Right cardiac atrium (tissue), 5 donors: Measurements from ENCODE around the gene POLN. TPM values are rescaled to one million over a fixed set of nuclear protein-coding genes. Genes with fewer than 3 reads are reported as not detected.

Source experiments
- ATAC-seq, 2 donors: fragments of 200-7000 bp; cut with Tn5 transposase; one replicate each; pipeline versions ENCODE4 v1.8.0 to v1.9.1; 2020; ENCODE audit warnings: moderate library complexity in 2 of 2, mild to moderate bottlenecking in 1 of 2
- DNase-seq, 3 donors: peaks; one replicate each; pipeline ENCODE4 v3.0.0-alpha.2; 2020
- H3K27ac ChIP-seq: one replicate; pipeline ENCODE4 v1.5.1; 2013; ENCODE audit warnings: mild to moderate bottlenecking, low read length, control low read depth, moderate library complexity
- H3K27me3 ChIP-seq: one replicate; pipeline ENCODE4 v1.6.1; 2013; ENCODE audit not compliant: control insufficient read depth, insufficient read depth
- H3K4me1 ChIP-seq: one replicate; pipeline ENCODE4 v1.6.1; 2013; ENCODE audit warnings: low read length; ENCODE audit not compliant: control insufficient read depth, insufficient read depth
- H3K4me3 ChIP-seq: one replicate; pipeline ENCODE4 v1.5.1; 2013; ENCODE audit warnings: low read length, control low read depth
- H3K9me3 ChIP-seq: one replicate; pipeline ENCODE4 v1.6.1; 2013; ENCODE audit warnings: low read length; ENCODE audit not compliant: control insufficient read depth
- WGBS: extraction: QIAGEN DNeasy Blood & Tissue Kit; methylation state at CpG from one replicate; pipeline ENCODE4 v1.1.7; 2013; 5-methylcytosine and 5-hydroxymethylcytosine counted together
- intact Hi-C, 4 donors: fragments of 100-400 bp; cut with DNase I; formaldehyde crosslinking; loops; one replicate each; pipeline versions ENCODE4 v1.11.0 to v1.14.0; 2022 to 2023
- polyA plus RNA-seq: library from polyadenylated mRNA; stranded (reverse); fragments of 200-250 nt; gene quantifications from one replicate; pipeline ENCODE4 v1.2.3, GENCODE V29; 2013
- total RNA-seq, 4 donors: library from RNA; stranded (reverse); fragmentation: NEBNext Ultra II Directional; extraction: Animal tissue kit (Norgen Biotek cat#: 25700); gene quantifications; one replicate each; pipeline ENCODE4 v1.2.1, GENCODE V29; 2021
- donor health status: healthy with polysubstance abuse.
- donor health status: DM: no; HTN: yes; CAD: no.
- donor health status: DM: no; HTN: no; CAD: no.
- donor health status: DM: no; HTN: yes; CAD: no; lungs with severe emphysema.
- donor health status: DM: yes; HTN: yes; CAD: no.

POLN gene
- total and polyA plus RNA-seq, 5 donors: 1.5 to 5.9 (median 3.8) TPM

DNA sequence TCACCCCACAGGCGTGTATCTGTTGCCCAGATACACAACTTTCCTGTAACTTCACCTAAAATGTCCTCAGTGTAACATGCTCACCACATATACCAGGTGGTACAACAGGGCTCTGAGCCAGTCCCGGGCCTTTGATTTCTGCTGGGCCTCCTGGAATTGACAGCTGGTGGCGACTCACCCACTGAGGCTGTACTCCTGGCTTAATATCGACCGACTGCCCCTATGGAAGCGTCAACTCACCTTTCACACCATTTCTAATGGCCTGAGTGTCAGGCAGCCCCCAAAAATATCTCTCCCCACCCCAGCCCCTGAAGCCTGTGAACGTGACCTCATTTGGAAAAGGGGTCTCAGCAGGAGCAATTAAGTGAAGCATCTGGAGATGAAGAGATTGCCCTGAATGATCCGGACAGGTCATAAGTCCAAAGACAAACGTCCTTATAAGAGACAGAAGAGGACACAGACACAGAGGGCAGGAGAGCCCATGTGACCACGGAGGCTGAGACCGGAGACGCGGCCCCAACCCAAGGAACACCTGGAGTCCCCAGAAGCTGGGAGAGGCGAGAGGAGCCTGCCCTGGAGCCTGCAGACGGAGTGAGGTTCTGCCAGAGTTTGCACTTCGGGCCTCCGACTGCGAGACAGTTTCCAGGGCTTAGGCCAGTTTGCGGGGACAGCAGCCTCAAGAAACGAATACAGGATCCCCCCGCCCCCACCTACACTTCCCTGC lies 32.6 kb upstream of the POLN start:
- Histone ChIP-seq H3K27ac (no peak overlapping the region), H3K4me1 (no peaks in the 10 kb centered on the region), H3K4me3 (no peak overlapping the region), H3K9me3 (no peaks in the 10 kb centered on the region), H3K27me3 (no peaks in the 10 kb centered on the region)
- WGBS: 89% methylated on average over 21 of the region's 21 CpGs
- ATAC-seq: no peak
- peak in 1 of 3 donors; percentile 28 for DNase-seq
- intact Hi-C loops: no loop called here

DNA sequence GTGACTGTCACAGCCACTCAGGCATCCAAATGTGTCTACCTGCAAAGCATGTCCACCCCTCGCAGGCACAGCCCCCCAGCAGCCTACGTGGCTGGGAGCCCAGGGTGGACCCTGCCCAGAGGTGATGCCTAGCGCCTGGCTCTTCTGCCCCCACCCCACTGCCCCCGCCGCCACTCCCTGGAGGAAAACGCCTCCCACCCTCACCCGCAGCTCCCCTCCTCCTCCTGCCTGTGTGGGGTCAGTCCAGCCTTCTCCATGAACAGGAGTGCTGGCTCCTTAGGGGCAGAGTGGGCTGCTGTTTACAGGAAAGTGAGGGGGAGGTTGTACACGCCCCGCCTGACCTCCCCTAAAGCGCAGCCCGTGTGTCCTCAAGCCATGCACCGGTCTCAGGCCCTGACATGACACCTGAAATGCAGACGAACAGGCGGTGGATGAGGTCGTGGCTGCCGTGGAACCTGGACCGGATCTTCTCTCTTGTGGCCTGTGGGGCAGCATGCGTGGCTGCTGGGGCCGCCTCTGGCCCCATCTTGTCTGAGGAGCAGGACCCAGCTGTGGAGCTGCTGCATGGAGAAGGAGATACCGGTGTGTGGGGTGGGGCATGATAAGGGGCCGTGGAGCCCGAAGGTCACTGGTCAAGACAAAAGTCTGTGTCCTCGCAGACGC lies 31.9 kb upstream of the POLN start:
- DNase-seq: peak in 2 of 3 donors; percentile 10 to 32
- no peaks in the 10 kb centered on the region for H3K27me3 ChIP-seq
- no peaks in the 10 kb centered on the region for H3K4me1 ChIP-seq
- no peak overlapping the region for H3K4me3 ChIP-seq
- no peak overlapping the region for H3K27ac ChIP-seq
- WGBS: 80% methylated on average over 24 of the region's 24 CpGs
- intact Hi-C loops: no loop called here
- H3K9me3 ChIP-seq: no peaks in the 10 kb centered on the region
- ATAC-seq: no peak

GRCh38 chr4:2273221-2273620 lies 31.3 kb upstream of the POLN start:
- WGBS: 70% methylated on average over 15 of the region's 15 CpGs

GRCh38 chr4:2272828-2273120 lies 30.9 kb upstream of the POLN start:
- Histone ChIP-seq H3K4me1 (no peaks in the 10 kb centered on the region), H3K9me3 (no peaks in the 10 kb centered on the region), H3K27ac (no peak overlapping the region), H3K4me3 (no peak overlapping the region), H3K27me3 (no peaks in the 10 kb centered on the region)
- DNase-seq: peak in 1 of 3 donors; percentile 8
- ATAC-seq: no peak
- intact Hi-C loops: no loop called here
- 80% methylated on average over 6 of the region's 6 CpGs for WGBS

More at GRCh38 chr4:2273221-2273620, 31.3 kb upstream of the POLN start:
- Histone ChIP-seq H3K9me3 (no peaks in the 10 kb centered on the region), H3K27ac (no peak overlapping the region), H3K4me1 (no peaks in the 10 kb centered on the region), H3K27me3 (no peaks in the 10 kb centered on the region), H3K4me3 (no peak overlapping the region)
- no peak for ATAC-seq
- intact Hi-C loops: no loop called here
- DNase-seq: peak in 1 of 3 donors; percentile 39

DNA sequence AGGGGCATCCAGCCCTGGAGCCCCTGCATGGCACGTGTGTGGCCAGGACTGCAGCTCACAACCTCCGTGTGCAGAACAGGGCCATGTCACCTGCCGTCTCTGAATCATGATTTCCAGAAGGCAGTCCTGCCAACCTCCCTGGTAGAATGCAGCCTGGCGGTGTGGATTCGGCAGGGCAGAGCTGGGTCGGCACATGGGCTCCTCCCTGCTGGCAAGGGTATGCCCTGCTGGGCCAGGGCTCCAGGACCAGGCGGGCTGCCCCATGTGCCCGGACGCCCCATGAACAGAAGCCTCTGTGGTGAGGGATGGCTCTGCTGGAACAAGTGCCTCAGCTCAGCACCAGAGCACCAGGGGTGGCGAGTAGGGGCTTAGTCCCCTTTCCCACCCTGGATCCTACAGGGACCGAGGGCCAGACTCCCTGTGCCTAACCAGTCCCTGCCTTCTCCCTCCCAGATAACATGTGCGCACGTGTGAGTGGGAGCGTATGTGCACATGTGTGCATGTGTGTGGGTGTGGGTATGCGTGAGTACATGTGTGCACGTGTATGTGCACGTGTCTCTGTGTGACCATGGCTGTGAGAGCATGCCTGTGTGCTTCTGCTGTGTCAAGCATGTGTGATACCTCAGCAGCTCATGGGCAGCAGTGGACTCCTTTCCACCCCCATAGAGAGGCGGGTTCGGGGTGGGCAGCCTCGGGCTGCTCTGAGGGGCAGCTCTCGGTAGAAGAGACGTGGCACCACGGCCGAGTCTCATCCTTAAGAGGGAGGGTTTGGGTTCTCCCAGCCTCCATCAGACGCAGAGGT lies 30.3 kb upstream of the POLN start:
- 91% methylated on average over 25 of the region's 25 CpGs for WGBS
- H3K27ac ChIP-seq: no peak overlapping the region

DNA sequence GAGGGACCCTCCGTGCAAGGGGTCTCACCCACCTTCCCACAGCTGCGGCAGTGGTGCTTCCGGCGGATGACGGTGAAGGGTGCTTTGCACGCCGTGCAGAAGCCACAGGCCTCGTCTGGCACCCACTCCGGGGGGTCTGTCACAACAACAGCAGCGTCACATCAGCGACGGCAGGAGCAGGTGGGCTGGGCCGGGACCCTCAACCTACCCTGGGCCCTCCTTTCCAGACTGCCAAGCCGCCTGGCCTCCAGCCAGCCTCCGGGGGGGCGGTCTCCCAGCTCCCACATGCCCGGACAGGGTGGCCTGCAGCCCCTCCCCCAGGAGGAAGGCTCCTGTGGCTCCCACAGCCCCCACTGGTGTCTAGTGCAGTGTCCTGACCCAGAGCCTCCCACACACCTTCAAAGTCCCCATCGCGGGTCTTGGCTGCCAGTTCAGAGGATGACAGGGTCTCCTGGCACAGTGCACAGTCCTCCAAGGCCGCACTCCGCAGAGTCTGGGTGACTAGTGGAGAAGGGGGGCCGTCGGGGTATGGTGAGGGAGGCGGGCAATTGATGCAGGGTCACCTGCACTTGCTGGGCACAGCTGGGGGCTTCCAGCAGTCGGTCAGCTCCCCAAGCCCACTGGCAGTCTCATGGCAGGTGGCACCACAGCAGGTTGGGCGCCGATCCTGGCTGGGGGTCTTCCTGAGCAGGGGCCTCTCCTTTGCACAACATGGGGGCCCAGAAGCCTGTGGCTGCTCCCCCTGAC lies 29.5 kb upstream of the POLN start:
- H3K4me3 ChIP-seq: no peak overlapping the region
- WGBS: 81% methylated on average over 27 of the region's 27 CpGs

More for the DNA sequence above, 30.3 kb upstream of the POLN start:
- ATAC-seq: no peak
- H3K4me1 ChIP-seq: no peaks in the 10 kb centered on the region
- peak in 2 of 3 donors; percentile 6 to 42 for DNase-seq
- no peak overlapping the region for H3K4me3 ChIP-seq
- intact Hi-C loops: no loop called here
- no peaks in the 10 kb centered on the region for H3K27me3 ChIP-seq
- H3K9me3 ChIP-seq: no peaks in the 10 kb centered on the region

DNA sequence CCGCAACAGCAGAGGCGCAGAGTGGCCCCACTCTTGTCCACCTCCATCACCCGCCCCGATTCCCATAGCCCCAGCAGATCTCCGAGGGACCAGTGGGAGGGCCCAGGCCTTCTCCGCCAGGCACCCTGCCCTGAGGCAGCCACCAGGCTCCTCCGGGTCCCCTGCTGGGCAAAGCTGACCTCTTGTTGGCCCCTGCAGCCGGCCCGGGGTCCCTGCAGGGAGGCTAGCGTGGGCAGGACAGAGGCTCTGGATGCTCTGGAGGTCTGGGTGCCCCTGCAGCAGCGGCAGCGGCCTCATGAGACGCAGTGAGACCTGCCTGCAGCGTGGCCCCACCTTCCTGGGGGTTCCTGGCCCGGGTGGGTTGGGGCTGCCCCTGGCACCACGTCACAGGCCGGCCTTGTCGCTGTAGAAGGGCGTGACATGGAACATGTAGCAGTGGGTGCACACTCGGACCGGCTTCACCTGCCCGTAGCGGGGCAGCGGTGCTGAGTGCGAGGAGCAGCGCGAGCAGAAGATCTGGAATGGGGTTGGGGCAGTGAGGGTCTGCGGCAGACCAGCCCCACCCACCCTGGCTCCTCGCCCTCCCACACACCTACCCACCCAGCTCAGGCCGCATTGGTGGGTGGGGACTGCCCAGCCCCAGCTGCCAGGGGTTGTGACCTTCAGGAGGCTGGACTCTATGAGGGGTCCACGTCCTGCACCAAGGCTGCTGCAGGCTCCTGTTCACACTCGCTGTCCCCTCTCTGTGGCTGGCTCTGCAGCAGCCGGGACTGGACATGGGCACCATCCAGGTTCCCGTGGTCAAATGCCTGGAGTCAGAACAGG lies 28.6 kb upstream of the POLN start:
- 91% methylated on average over 34 of the region's 34 CpGs for WGBS
- Histone ChIP-seq H3K27ac (no peak overlapping the region), H3K4me1 (peaks cover 2% of the 10 kb centered on the region), H3K9me3 (no peaks in the 10 kb centered on the region), H3K27me3 (no peaks in the 10 kb centered on the region), H3K4me3 (no peak overlapping the region)
- no peak for ATAC-seq
- intact Hi-C loops: no loop called here
- DNase-seq: peak in 2 of 3 donors; percentile 9 to 55

More for the DNA sequence above, 29.5 kb upstream of the POLN start:
- H3K27ac ChIP-seq: no peak overlapping the region
- no peaks in the 10 kb centered on the region for H3K4me1 ChIP-seq
- ATAC-seq: no peak
- DNase-seq: peak in 2 of 3 donors; percentile 12 to 56
- H3K27me3 ChIP-seq: no peaks in the 10 kb centered on the region
- intact Hi-C loops: no loop called here
- H3K9me3 ChIP-seq: no peaks in the 10 kb centered on the region

DNA sequence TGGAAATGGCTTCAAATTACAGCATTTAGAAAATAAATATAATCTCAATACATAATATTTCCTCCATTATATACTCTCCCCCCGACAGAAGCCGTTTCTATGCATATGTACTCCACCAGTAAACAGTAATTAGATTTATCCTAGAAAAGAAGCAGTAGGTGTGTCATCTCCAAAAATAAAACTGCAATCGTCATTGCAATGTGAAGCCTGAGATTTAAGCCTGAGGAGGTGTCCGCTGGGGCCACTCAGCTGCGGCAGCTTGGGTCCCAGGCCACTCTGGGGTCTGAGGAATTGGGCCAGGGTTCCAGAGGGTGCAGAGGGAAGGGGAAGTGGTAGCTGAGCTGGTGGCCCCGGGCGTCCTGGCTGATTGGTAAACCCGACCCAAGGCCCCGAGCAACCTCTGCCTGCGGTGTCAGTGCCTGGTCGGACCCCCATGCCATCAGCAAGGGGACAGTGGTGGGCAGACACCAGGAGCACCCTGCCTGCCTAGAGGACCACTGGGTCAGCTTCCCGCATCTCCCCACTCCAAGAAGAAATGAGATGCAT lies 27.8 kb upstream of the POLN start:
- intact Hi-C loops: no loop called here
- no peak overlapping the region for H3K27ac ChIP-seq
- WGBS: 79% methylated on average over 12 of the region's 12 CpGs
- no peak for ATAC-seq
- H3K4me3 ChIP-seq: no peak overlapping the region
- H3K4me1 ChIP-seq: peaks cover 2% of the 10 kb centered on the region
- DNase-seq: peak in 2 of 3 donors; percentile 4 to 43
- no peaks in the 10 kb centered on the region for H3K9me3 ChIP-seq
- no peaks in the 10 kb centered on the region for H3K27me3 ChIP-seq

GRCh38 chr4:2269206-2269531 lies 27.2 kb upstream of the POLN start:
- H3K9me3 ChIP-seq: no peaks in the 10 kb centered on the region
- intact Hi-C loops: no loop called here
- peaks cover 2% of the 10 kb centered on the region for H3K4me1 ChIP-seq
- no peak overlapping the region for H3K27ac ChIP-seq
- 68% methylated on average over 6 of the region's 6 CpGs for WGBS
- H3K27me3 ChIP-seq: no peaks in the 10 kb centered on the region
- H3K4me3 ChIP-seq: no peak overlapping the region
- ATAC-seq (no peak), DNase-seq (peak in 2 of 3 donors; percentile 17 to 58)
